Fibroblast of mammary gland (primary cell): Measurements from ENCODE around the gene RAD9A.

Source experiments
- DNase-seq: peaks from one replicate; pipeline ENCODE4 v3.0.0-alpha.2; 2010; ENCODE audit warnings: low read depth
- H3K4me3 ChIP-seq: 2 replicates; pipeline ENCODE4 v1.5.1; 2011; ENCODE audit warnings: low read depth, mild to moderate bottlenecking, low read length, moderate library complexity; ENCODE audit not compliant: control insufficient read depth
- TF ChIP-seq, protein P1 (sequence below): conservative IDR thresholded peaks from 2 replicates; pipeline ENCODE4 v1.5.1; 2011; ENCODE audit warnings: low read depth, low read length, inconsistent platforms; ENCODE audit not compliant: control insufficient read depth, insufficient read depth

The RAD9A gene

DNA sequence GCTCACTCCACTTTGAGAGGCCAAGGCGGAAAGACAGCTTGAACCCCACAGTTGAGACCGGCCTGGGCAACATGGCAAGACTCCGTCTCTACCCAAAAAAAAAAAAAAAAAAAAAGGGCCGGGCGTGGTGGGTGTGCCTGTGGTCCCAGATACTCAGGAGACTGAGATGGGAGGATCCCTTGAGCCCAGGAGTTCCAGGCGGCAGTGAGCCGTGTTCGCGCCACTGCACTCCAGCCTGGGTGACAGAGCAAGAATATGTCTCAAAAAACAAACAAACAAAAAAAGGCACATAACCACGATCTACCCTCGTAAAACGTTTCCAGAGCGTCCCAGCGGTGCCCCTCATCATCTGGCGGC is 861 bp upstream of the RAD9A start:
- peak overlapping the region; percentile 84 for H3K4me3 ChIP-seq
- TF ChIP-seq, protein P1, sequence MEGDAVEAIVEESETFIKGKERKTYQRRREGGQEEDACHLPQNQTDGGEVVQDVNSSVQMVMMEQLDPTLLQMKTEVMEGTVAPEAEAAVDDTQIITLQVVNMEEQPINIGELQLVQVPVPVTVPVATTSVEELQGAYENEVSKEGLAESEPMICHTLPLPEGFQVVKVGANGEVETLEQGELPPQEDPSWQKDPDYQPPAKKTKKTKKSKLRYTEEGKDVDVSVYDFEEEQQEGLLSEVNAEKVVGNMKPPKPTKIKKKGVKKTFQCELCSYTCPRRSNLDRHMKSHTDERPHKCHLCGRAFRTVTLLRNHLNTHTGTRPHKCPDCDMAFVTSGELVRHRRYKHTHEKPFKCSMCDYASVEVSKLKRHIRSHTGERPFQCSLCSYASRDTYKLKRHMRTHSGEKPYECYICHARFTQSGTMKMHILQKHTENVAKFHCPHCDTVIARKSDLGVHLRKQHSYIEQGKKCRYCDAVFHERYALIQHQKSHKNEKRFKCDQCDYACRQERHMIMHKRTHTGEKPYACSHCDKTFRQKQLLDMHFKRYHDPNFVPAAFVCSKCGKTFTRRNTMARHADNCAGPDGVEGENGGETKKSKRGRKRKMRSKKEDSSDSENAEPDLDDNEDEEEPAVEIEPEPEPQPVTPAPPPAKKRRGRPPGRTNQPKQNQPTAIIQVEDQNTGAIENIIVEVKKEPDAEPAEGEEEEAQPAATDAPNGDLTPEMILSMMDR, result no peak
- DNase-seq, result no peak

DNA sequence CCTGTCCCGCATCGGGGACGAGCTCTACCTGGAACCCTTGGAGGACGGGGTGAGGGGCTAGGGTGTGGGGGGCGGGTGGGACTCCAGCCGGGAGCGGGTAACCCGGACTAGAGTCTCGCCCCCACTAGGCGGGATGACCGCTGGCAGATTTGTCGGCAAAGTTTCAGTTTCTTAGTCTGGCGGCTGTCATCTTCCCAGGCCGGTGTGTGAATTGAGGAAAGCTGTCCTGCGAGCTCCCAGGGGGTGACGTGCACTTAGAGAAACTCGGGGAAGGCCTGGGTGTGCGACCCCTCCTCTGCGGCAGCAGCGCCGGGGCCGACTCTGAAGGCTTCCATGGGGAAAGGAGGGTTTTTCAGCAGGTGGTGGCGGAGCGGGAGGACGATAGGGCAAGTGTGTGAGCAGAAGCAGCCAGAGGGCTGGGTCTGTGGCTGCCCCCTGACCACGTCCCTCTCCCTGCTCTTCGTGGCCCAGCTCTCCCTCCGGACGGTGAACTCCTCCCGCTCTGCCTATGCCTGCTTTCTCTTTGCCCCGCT is 463 bp downstream of the RAD9A start:
- no peak for DNase-seq
- TF ChIP-seq, protein P1, result no peak
- peak overlapping the region; percentile 84 for H3K4me3 ChIP-seq

DNA sequence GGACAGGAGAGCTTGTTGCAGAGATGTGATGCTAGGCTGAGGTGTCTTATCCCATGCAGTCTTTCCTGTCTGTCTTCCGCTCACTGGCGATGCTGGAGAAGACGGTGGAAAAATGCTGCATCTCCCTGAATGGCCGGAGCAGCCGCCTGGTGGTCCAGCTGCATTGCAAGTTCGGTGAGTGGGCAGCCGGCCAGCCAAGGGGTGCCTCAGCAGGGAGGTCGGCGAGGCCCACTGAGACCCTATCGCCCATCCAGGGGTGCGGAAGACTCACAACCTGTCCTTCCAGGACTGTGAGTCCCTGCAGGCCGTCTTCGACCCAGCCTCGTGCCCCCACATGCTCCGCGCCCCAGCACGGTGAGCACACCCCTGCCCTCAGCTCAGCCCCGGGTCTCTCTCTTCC is 1.7 kb downstream of the RAD9A start:
- DNase-seq, result no peak
- TF ChIP-seq, protein P1, result no peak
- no peak overlapping the region for H3K4me3 ChIP-seq

DNA sequence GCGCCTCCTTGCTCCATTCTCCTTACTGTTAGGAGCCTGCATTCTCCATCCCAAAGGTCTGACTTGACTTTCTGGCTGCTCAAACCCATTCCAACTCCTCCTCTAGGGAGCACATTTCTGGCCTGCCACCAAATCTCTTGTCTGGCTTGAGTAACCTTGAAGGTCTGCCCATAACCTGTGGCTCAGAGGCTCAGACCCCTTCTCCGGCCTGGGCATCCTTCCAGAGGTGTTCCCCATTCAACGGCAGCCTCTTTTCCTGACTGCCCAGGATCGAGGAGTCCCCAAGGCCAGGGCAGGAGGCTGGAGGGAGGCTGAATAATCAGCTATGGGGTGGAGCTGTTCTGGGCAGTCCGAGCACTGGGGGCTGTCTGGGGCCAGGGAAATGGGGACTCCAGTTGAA is 2.2 kb downstream of the RAD9A start:
- H3K4me3 ChIP-seq, result no peak overlapping the region
- TF ChIP-seq, protein P1, result no peak

DNA sequence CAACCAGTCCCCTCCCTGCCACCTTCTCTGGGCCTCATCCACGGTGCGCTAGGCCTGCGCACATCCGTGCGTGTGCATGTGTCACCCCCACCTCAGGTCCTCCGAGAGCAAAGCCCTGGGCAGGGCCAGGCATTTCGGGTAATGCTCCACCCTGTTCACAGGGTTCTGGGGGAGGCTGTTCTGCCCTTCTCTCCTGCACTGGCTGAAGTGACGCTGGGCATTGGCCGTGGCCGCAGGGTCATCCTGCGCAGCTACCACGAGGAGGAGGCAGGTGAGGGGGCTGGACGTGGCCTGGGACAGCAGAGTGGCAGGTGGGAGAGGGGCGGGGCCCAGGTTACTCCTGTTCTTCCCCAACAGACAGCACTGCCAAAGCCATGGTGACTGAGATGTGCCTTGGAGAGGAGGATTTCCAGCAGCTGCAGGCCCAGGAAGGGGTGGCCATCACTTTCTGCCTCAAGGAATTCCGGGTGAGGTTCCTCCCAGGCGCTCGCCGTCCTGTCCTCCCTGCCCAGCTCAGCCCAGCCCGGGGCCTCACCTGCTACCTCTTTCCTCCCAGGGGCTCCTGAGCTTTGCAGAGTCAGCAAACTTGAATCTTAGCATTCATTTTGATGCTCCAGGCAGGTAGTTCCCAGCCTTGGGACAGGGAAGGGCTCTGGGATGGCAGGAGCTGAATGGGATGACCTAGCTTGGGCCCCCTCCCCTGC is 3.9 kb downstream of the RAD9A start:
- TF ChIP-seq, protein P1, result no peak
- H3K4me3 ChIP-seq, result no peak overlapping the region
- DNase-seq, result no peak

More for the DNA sequence above, 2.2 kb downstream of the RAD9A start:
- no peak for DNase-seq

DNA sequence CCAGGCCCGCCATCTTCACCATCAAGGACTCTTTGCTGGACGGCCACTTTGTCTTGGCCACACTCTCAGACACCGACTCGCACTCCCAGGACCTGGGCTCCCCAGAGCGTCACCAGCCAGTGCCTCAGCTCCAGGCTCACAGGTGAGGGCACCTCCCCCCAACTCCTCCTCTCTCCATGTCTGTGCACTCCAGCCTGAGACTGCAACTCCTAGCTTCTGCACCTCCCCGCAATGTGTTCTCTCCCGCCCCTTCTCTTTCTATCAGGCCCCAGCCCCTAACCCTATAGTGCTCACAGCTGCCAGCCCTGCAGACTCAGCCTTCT is 4.4 kb downstream of the RAD9A start:
- DNase-seq, result no peak
- TF ChIP-seq, protein P1, result no peak
- no peak overlapping the region for H3K4me3 ChIP-seq
